ENCODE data around the gene UBE2O.

The UBE2O gene

GRCh38 chr17:76466775-76467130 lies 13.8 kb upstream of the UBE2O start:
- peaks cover 16% of the 10 kb centered on the region for H3K4me1 ChIP-seq (ENCODE audit: control insufficient read depth, low read length)
- no peaks in the 10 kb centered on the region for H3K9me3 ChIP-seq (ENCODE audit: control insufficient read depth, insufficient read depth, low read length)
- no peaks in the 10 kb centered on the region for H3K79me2 ChIP-seq (ENCODE audit: control insufficient read depth, low read length)
- H3K27ac ChIP-seq (ENCODE audit: low read depth, low read length) = no peak overlapping the region
- peak overlapping the region; percentile 47; the same call in 1 of the 2 replicates for H3K4me2 ChIP-seq (ENCODE audit: low read length)
- no peaks in the 10 kb centered on the region for H3K9me2 ChIP-seq (replicated peaks; ENCODE audit: control insufficient read depth, low read length)
- H4K20me1 ChIP-seq (ENCODE audit: control insufficient read depth, insufficient read depth, low read depth, low read length) = no peaks in the 10 kb centered on the region
- no peaks in the 10 kb centered on the region for H3F3A ChIP-seq (ENCODE audit: control insufficient read depth, insufficient read depth)
- H3K27me3 ChIP-seq (ENCODE audit: control insufficient read depth, low read length) = no peaks in the 10 kb centered on the region
- peaks cover 12% of the 10 kb centered on the region; the same call in 1 of the 2 replicates for H3K36me3 ChIP-seq (ENCODE audit: control insufficient read depth, low read length)
- no peak for TF ChIP-seq EZH2phosphoT487 (IDR thresholded peaks at IDR 0.05; ENCODE audit: borderline replicate concordance, low read length)
- H3K4me3 ChIP-seq (ENCODE audit: low read length) = no peak overlapping the region

- H3K9me3 ChIP-seq (ENCODE audit: control insufficient read depth, insufficient read depth, low read length) = no peaks in the 10 kb centered on the region
- no peak overlapping the region for H3K4me3 ChIP-seq (ENCODE audit: low read length)
- H3K4me1 ChIP-seq (ENCODE audit: control insufficient read depth, low read length) = peaks cover 20% of the 10 kb centered on the region
- TF ChIP-seq EZH2phosphoT487 (IDR thresholded peaks at IDR 0.05; ENCODE audit: borderline replicate concordance, low read length) = no peak
- no peak for TF ChIP-seq CTCF (IDR thresholded peaks at IDR 0.05; ENCODE audit: low read depth, low read length, poor library complexity, severe bottlenecking)
- no peaks in the 10 kb centered on the region for H4K20me1 ChIP-seq (ENCODE audit: control insufficient read depth, insufficient read depth, low read depth, low read length)
- H3K9me2 ChIP-seq (replicated peaks; ENCODE audit: control insufficient read depth, low read length) = no peaks in the 10 kb centered on the region
- no peak overlapping the region for H3K27ac ChIP-seq (ENCODE audit: low read depth, low read length)
- no peak overlapping the region for H3K4me2 ChIP-seq (ENCODE audit: low read length)
- no peaks in the 10 kb centered on the region for H3F3A ChIP-seq (ENCODE audit: control insufficient read depth, insufficient read depth)
- no peaks in the 10 kb centered on the region for H3K27me3 ChIP-seq (ENCODE audit: control insufficient read depth, low read length)
- no peaks in the 10 kb centered on the region for H3K79me2 ChIP-seq (ENCODE audit: control insufficient read depth, low read length)
- H3K36me3 ChIP-seq (ENCODE audit: control insufficient read depth, low read length) = no peaks in the 10 kb centered on the region
Measured at GRCh38 chr17:76462556-76463290, 9.8 kb upstream of the UBE2O start.

- Histone ChIP-seq H3K9me3 (ENCODE audit: control insufficient read depth, insufficient read depth, low read length) (no peaks in the 10 kb centered on the region), H3K9me2 (replicated peaks; ENCODE audit: control insufficient read depth, low read length) (no peaks in the 10 kb centered on the region), H4K20me1 (ENCODE audit: control insufficient read depth, insufficient read depth, low read depth, low read length) (no peaks in the 10 kb centered on the region), H3K4me1 (ENCODE audit: control insufficient read depth, low read length) (peaks cover 20% of the 10 kb centered on the region), H3K36me3 (ENCODE audit: control insufficient read depth, low read length) (no peaks in the 10 kb centered on the region), H3K4me2 (ENCODE audit: low read length) (no peak overlapping the region), H3K27ac (ENCODE audit: low read depth, low read length) (no peak overlapping the region), H3K27me3 (ENCODE audit: control insufficient read depth, low read length) (no peaks in the 10 kb centered on the region), H3K79me2 (ENCODE audit: control insufficient read depth, low read length) (no peaks in the 10 kb centered on the region), H3K4me3 (ENCODE audit: low read length) (no peak overlapping the region), H3F3A (ENCODE audit: control insufficient read depth, insufficient read depth) (no peaks in the 10 kb centered on the region)
- TF ChIP-seq CTCF (IDR thresholded peaks at IDR 0.05; ENCODE audit: low read depth, low read length, poor library complexity, severe bottlenecking) (no peak), EZH2phosphoT487 (IDR thresholded peaks at IDR 0.05; ENCODE audit: borderline replicate concordance, low read length) (no peak)
Measured at GRCh38 chr17:76461765-76462555, 9.0 kb upstream of the UBE2O start.

- peaks cover 4% of the 10 kb centered on the region for H3K4me1 ChIP-seq (ENCODE audit: control insufficient read depth, low read length)
- TF ChIP-seq EZH2phosphoT487 (IDR thresholded peaks at IDR 0.05; ENCODE audit: borderline replicate concordance, low read length) = no peak
- TF ChIP-seq CTCF (IDR thresholded peaks at IDR 0.05; ENCODE audit: low read depth, low read length, poor library complexity, severe bottlenecking) = no peak
- no peak overlapping the region for H3K27ac ChIP-seq (ENCODE audit: low read depth, low read length)
Measured at GRCh38 chr17:76459674-76460073, 6.7 kb upstream of the UBE2O start.

More at GRCh38 chr17:76459674-76460073, 6.7 kb upstream of the UBE2O start:
- Histone ChIP-seq H3K9me3 (ENCODE audit: control insufficient read depth, insufficient read depth, low read length) (no peaks in the 10 kb centered on the region), H3K79me2 (ENCODE audit: control insufficient read depth, low read length) (no peaks in the 10 kb centered on the region), H3F3A (ENCODE audit: control insufficient read depth, insufficient read depth) (no peaks in the 10 kb centered on the region), H4K20me1 (ENCODE audit: control insufficient read depth, insufficient read depth, low read depth, low read length) (no peaks in the 10 kb centered on the region), H3K36me3 (ENCODE audit: control insufficient read depth, low read length) (no peaks in the 10 kb centered on the region), H3K4me3 (ENCODE audit: low read length) (no peak overlapping the region), H3K27me3 (ENCODE audit: control insufficient read depth, low read length) (no peaks in the 10 kb centered on the region), H3K9me2 (replicated peaks; ENCODE audit: control insufficient read depth, low read length) (no peaks in the 10 kb centered on the region), H3K4me2 (ENCODE audit: low read length) (no peak overlapping the region)
